IMR-90 (cell line): ENCODE measurements around the gene GRAMD4. TPM values are rescaled to one million over a fixed set of nuclear protein-coding genes. Genes with fewer than 3 reads are reported as not detected.

Experiments
- ATAC-seq: fragments of 200-7000 bp; cut with Tn5 transposase; 2 replicates; pipeline ENCODE4 v1.9.1; 2020; ENCODE audit warnings: low read depth, mild to moderate bottlenecking, moderate library complexity
- BruUV-seq: library from RNA; stranded (reverse); fragments of 400-500 nt; replicated peaks from 2 replicates; lab custom pipeline; 2021; lab: Mats Ljungman, UMichigan
- CTCF ChIA-PET: fragments of 300-600 bp; formaldehyde crosslinking; extraction: SDS; loops from one replicate; lab custom pipeline; 2021; ENCODE audit warnings: antibody characterized with exemption; lab: Yijun Ruan, JAX
- POLR2A ChIA-PET: fragments of 300-600 bp; sonication (Branson Sonifier 250); formaldehyde crosslinking; loops from one replicate; lab custom pipeline; 2022; ENCODE audit warnings: antibody characterized with exemption; ENCODE audit not compliant: unreplicated experiment; lab: Charles Lee
- DNase-seq: peaks from one replicate; pipeline ENCODE4 v3.0.0; 2013
- H2AFZ ChIP-seq: replicated peaks from 2 replicates; pipeline ENCODE3; 2013; ENCODE audit warnings: low read length, mild to moderate bottlenecking; ENCODE audit not compliant: poor library complexity
- H2AK5ac ChIP-seq: 2 replicates; pipeline ENCODE4 v1.6.1; 2013; ENCODE audit warnings: low read depth, low read length, inconsistent platforms
- H2AK9ac ChIP-seq: replicated peaks from 2 replicates; pipeline ENCODE3; 2013; ENCODE audit warnings: mild to moderate bottlenecking, low read depth, low read length, moderate library complexity; ENCODE audit not compliant: poor library complexity
- H2BK120ac ChIP-seq: 2 replicates; pipeline ENCODE4 v1.6.1; 2013; ENCODE audit warnings: low read depth, low read length, inconsistent platforms
- H2BK15ac ChIP-seq: 3 replicates; pipeline ENCODE4 v1.6.1; 2013; ENCODE audit warnings: low read depth, low read length, inconsistent platforms
- H2BK20ac ChIP-seq: 2 replicates; pipeline ENCODE4 v1.6.1; 2013; ENCODE audit warnings: low read depth, mild to moderate bottlenecking, inconsistent platforms, low read length, moderate library complexity
- H2BK5ac ChIP-seq: 2 replicates; pipeline ENCODE4 v1.6.1; 2013; ENCODE audit warnings: mild to moderate bottlenecking, low read depth, low read length, inconsistent platforms; ENCODE audit not compliant: poor library complexity, severe bottlenecking
- H3K14ac ChIP-seq: replicated peaks from 2 replicates; pipeline ENCODE4 v1.6.1; 2013; ENCODE audit warnings: low read depth, low read length, inconsistent platforms
- H3K18ac ChIP-seq: 2 replicates; pipeline ENCODE4 v1.6.1; 2013; ENCODE audit warnings: low read depth, low read length, control low read depth
- H3K23ac ChIP-seq: 2 replicates; pipeline ENCODE4 v1.6.1; 2013; ENCODE audit warnings: low read depth, low read length, inconsistent platforms
- H3K27ac ChIP-seq: 2 replicates; pipeline ENCODE4 v1.5.1; 2013; ENCODE audit warnings: mild to moderate bottlenecking, control low read depth, low read length; ENCODE audit not compliant: insufficient read depth
- H3K27me3 ChIP-seq: 2 replicates; pipeline ENCODE4 v1.6.1; 2013; ENCODE audit warnings: low read length; ENCODE audit not compliant: control insufficient read depth, insufficient read depth
- H3K36me3 ChIP-seq: 2 replicates; pipeline ENCODE4 v1.6.1; 2013; ENCODE audit warnings: low read length, mixed read lengths; ENCODE audit not compliant: control insufficient read depth, insufficient read depth
- H3K4ac ChIP-seq: 2 replicates; pipeline ENCODE4 v1.6.1; 2013; ENCODE audit warnings: low read depth, low read length, inconsistent platforms
- H3K4me1 ChIP-seq: 2 replicates; pipeline ENCODE4 v1.6.1; 2013; ENCODE audit warnings: low read length, mixed read lengths; ENCODE audit not compliant: control insufficient read depth, insufficient read depth
- H3K4me2 ChIP-seq: 2 replicates; pipeline ENCODE4 v1.6.1; 2013; ENCODE audit warnings: low read depth, mild to moderate bottlenecking, control low read depth, low read length, moderate library complexity
- H3K4me3 ChIP-seq: 2 replicates; pipeline ENCODE4 v1.5.1; 2013; ENCODE audit warnings: low read depth, mild to moderate bottlenecking, control low read depth, low read length, moderate library complexity; ENCODE audit not compliant: insufficient read depth
- H3K56ac ChIP-seq: 2 replicates; pipeline ENCODE4 v1.6.1; 2013; ENCODE audit warnings: low read length, inconsistent platforms; ENCODE audit not compliant: insufficient read depth; ENCODE audit errors: extremely low read depth
- H3K79me1 ChIP-seq, 2 experiments: 2 replicates each; pipeline ENCODE4 v1.6.1; 2013; ENCODE audit warnings: low read length in 2 of 2, inconsistent platforms in 1 of 2, low read depth in 1 of 2
- H3K9ac ChIP-seq: 2 replicates; pipeline ENCODE4 v1.6.1; 2013; ENCODE audit warnings: low read depth, low read length, control low read depth
- H3K9me1 ChIP-seq: 2 replicates; pipeline ENCODE4 v1.6.1; 2013; ENCODE audit warnings: low read length, inconsistent platforms; ENCODE audit not compliant: insufficient read depth
- H3K9me3 ChIP-seq: 2 replicates; pipeline ENCODE4 v1.6.1; 2013; ENCODE audit warnings: low read length; ENCODE audit not compliant: control insufficient read depth, insufficient read depth
- H4K20me1 ChIP-seq: 2 replicates; pipeline ENCODE4 v1.6.1; 2013; ENCODE audit warnings: low read length, inconsistent platforms; ENCODE audit not compliant: insufficient read depth
- H4K5ac ChIP-seq: 2 replicates; pipeline ENCODE4 v1.6.1; 2013; ENCODE audit warnings: mild to moderate bottlenecking, low read depth, low read length, control low read depth
- H4K8ac ChIP-seq, 2 experiments: 2 replicates each; pipeline ENCODE4 v1.6.1; 2013; ENCODE audit warnings: low read depth in 2 of 2, low read length in 2 of 2, control low read depth in 1 of 2, inconsistent platforms in 1 of 2
- H4K91ac ChIP-seq: 2 replicates; pipeline ENCODE4 v1.6.1; 2013; ENCODE audit warnings: low read depth, low read length, inconsistent platforms; ENCODE audit not compliant: insufficient read depth
- BHLHE40 ChIP-seq: fragments of 150-350 bp; IDR thresholded peaks from 2 replicates; pipeline ENCODE4 v1.6.1; 2016; ENCODE audit warnings: mild to moderate bottlenecking, low read depth, low read length
- CHD1 ChIP-seq: IDR thresholded peaks from 2 replicates; pipeline ENCODE4 v1.6.1; 2012; ENCODE audit warnings: low read depth, low read length, improper control_type of control experiment
- CTCF ChIP-seq: conservative IDR thresholded peaks from 2 replicates; pipeline ENCODE4 v1.5.1; 2012; ENCODE audit warnings: mild to moderate bottlenecking, low read depth, low read length, improper control_type of control experiment
- ELK1 ChIP-seq: fragments of 150-350 bp; IDR thresholded peaks from 2 replicates; pipeline ENCODE4 v1.6.1; 2016; ENCODE audit warnings: low read depth, mild to moderate bottlenecking, low read length, moderate library complexity, borderline replicate concordance
- FOS ChIP-seq: fragments of 150-350 bp; IDR thresholded peaks from 2 replicates; pipeline ENCODE4 v1.6.1; 2016; ENCODE audit warnings: low read depth, low read length
- MAZ ChIP-seq: IDR thresholded peaks from 2 replicates; pipeline ENCODE4 v1.6.1; 2012; ENCODE audit warnings: low read depth, mild to moderate bottlenecking, low read length, improper control_type of control experiment, moderate library complexity, borderline replicate concordance
- MXI1 ChIP-seq: IDR thresholded peaks from 2 replicates; pipeline ENCODE4 v1.6.1; 2012; ENCODE audit warnings: low read depth, mild to moderate bottlenecking, low read length, moderate library complexity, borderline replicate concordance
- NFE2L2 ChIP-seq: fragments of 150-350 bp; IDR thresholded peaks from 2 replicates; pipeline ENCODE4 v1.6.1; 2016; ENCODE audit warnings: low read depth, mild to moderate bottlenecking, low read length
- POLR2A ChIP-seq: IDR thresholded peaks from 2 replicates; pipeline ENCODE4 v1.6.1; 2012; ENCODE audit warnings: mild to moderate bottlenecking, low read depth, low read length
- RCOR1 ChIP-seq: IDR thresholded peaks from 2 replicates; pipeline ENCODE4 v1.6.1; 2012; ENCODE audit warnings: mild to moderate bottlenecking, low read length, improper control_type of control experiment; ENCODE audit not compliant: insufficient replicate concordance
- RFX5 ChIP-seq: IDR thresholded peaks from 2 replicates; pipeline ENCODE4 v1.8.0; 2012; ENCODE audit warnings: low read depth, mild to moderate bottlenecking, low read length, moderate library complexity
- SMC3 ChIP-seq: fragments of 150-350 bp; IDR thresholded peaks from 2 replicates; pipeline ENCODE4 v1.6.1; 2016; ENCODE audit warnings: low read depth, mild to moderate bottlenecking, antibody characterized with exemption, low read length, moderate library complexity
- USF2 ChIP-seq: fragments of 150-350 bp; IDR thresholded peaks from 2 replicates; pipeline ENCODE4 v1.6.1; 2017; ENCODE audit warnings: mild to moderate bottlenecking, antibody characterized with exemption, low read length, low read depth
- WGBS, 2 experiments: methylation state at CpG; one replicate each; pipeline versions ENCODE4 v1.1.5 to v1.1.7; 2013; ENCODE audit warnings: missing lambda C conversion rate in 2 of 2; ENCODE audit not compliant: insufficient read length in 1 of 2; ENCODE audit errors: extremely low coverage in 2 of 2; 5-methylcytosine and 5-hydroxymethylcytosine counted together
- dilution Hi-C: fragments of 300-500 bp; cut with HindIII; formaldehyde crosslinking; loops from one replicate; pipeline ENCODE4 v1.14.3; 2018; ENCODE audit warnings: low sequenced_read_pairs; ENCODE audit not compliant: unreplicated experiment
- in situ Hi-C: fragments of 300-500 bp; cut with MboI; formaldehyde crosslinking; loops from 3 replicates; pipeline ENCODE4 v1.14.3; 2019; ENCODE audit warnings: low sequenced_read_pairs, inconsistent platforms, mixed read lengths
- intact Hi-C: fragments of 100-400 bp; cut with micrococcal nuclease; formaldehyde crosslinking; loops from 2 replicates; pipeline ENCODE4 v1.10.0; 2022
- polyA plus RNA-seq, 3 experiments: library from polyadenylated mRNA; depleted of rRNA; stranded (reverse); fragments of >200 nt; gene quantifications; 2 replicates each; pipeline ENCODE4 v1.2.3, GENCODE V29; 2012; ENCODE audit warnings: low replicate concordance in 1 of 3
- total RNA-seq: library from RNA; depleted of rRNA; stranded (reverse); fragments of >200 nt; gene quantifications from 2 replicates; pipeline ENCODE4 v1.2.3, GENCODE V29; 2012

Gene GRAMD4
- total and polyA plus RNA-seq, 2 of the 4 experiments (the other 2 are of a cell fraction) = 2.7 to 5.8 TPM

GRCh38 chr22:46665751-46666280 is 45.6 kb downstream of the GRAMD4 start:
- H4K91ac ChIP-seq = no peak overlapping the region
- H3K4me1 ChIP-seq = peaks cover 2% of the 10 kb centered on the region; the same call in 1 of the 2 replicates
- H3K23ac ChIP-seq = no peak overlapping the region
- no peak overlapping the region for H2BK5ac ChIP-seq
- no peak overlapping the region for H2AK5ac ChIP-seq
- H3K4me2 ChIP-seq = no peak overlapping the region
- no peak for DNase-seq
- no peak overlapping the region for H3K9ac ChIP-seq
- H4K5ac ChIP-seq = no peak overlapping the region
- no peaks in the 10 kb centered on the region for H4K20me1 ChIP-seq
- H3K4me3 ChIP-seq = no peak overlapping the region
- H3K79me1 ChIP-seq = no peaks in the 10 kb centered on the region
- H2BK20ac ChIP-seq = no peak overlapping the region
- H3K9me3 ChIP-seq = no peaks in the 10 kb centered on the region
- H3K14ac ChIP-seq = no peak overlapping the region
- no peak overlapping the region for H3K18ac ChIP-seq
- ChIA-PET POLR2A (no interaction called here), CTCF (no interaction called here)
- intact Hi-C loops (no loop called here), in situ Hi-C loops (no loop called here), dilution Hi-C loops (no loop called here)
- H3K27me3 ChIP-seq = no peaks in the 10 kb centered on the region
- no peak overlapping the region for H2BK120ac ChIP-seq
- peaks cover 2% of the 10 kb centered on the region; the same call in 1 of the 2 replicates for H3K9me1 ChIP-seq
- H4K8ac ChIP-seq = no peak overlapping the region
- H2AK9ac ChIP-seq = peak overlapping the region; percentile 65
- no CpG with 5 or more reads among the region's 18 CpGs for WGBS, 2 experiments
- H3K4ac ChIP-seq = no peak overlapping the region
- TF ChIP-seq ELK1 = no peak
- no peak for TF ChIP-seq FOS
- TF ChIP-seq CTCF = no peak
- TF ChIP-seq MXI1 = no peak
- no peak for TF ChIP-seq USF2
- no peak for TF ChIP-seq RFX5
- TF ChIP-seq POLR2A = no peak
- TF ChIP-seq CHD1 = no peak
- no peak for TF ChIP-seq NFE2L2
- TF ChIP-seq MAZ = no peak
- no peak for TF ChIP-seq SMC3
- no peak for TF ChIP-seq RCOR1
- no peak for TF ChIP-seq BHLHE40
- H3K36me3 ChIP-seq = peaks cover 54% of the 10 kb centered on the region
- no peak overlapping the region for H2AFZ ChIP-seq
- no TSS peak for BruUV-seq
- no peak overlapping the region for H3K27ac ChIP-seq
- no peak overlapping the region for H3K56ac ChIP-seq
- H2BK15ac ChIP-seq = no peak overlapping the region
- ATAC-seq = no peak
